Keratinocyte (primary cell): ENCODE results near the gene PISD.

Experiments used
- EZH2 ChIP-seq: IDR thresholded peaks from one replicate; pipeline ENCODE4 v1.6.1; 2012; ENCODE audit warnings: inconsistent platforms, mild to moderate bottlenecking, low read length, moderate library complexity
- TF ChIP-seq, protein P1 (sequence below), 3 experiments: IDR thresholded peaks in 1 of 3; conservative IDR thresholded peaks in 1 of 3; optimal IDR thresholded peaks in 1 of 3; 2 replicates in 2 of 3; 3 replicates in 1 of 3; pipeline versions ENCODE3 to v1.5.1; 2011; ENCODE audit warnings: low read length in 3 of 3, mild to moderate bottlenecking in 3 of 3, moderate library complexity in 2 of 3, control low read depth in 1 of 3, inconsistent platforms in 1 of 3; ENCODE audit not compliant: insufficient read depth in 2 of 3; ENCODE audit errors: extremely low read depth in 1 of 3

DNA sequence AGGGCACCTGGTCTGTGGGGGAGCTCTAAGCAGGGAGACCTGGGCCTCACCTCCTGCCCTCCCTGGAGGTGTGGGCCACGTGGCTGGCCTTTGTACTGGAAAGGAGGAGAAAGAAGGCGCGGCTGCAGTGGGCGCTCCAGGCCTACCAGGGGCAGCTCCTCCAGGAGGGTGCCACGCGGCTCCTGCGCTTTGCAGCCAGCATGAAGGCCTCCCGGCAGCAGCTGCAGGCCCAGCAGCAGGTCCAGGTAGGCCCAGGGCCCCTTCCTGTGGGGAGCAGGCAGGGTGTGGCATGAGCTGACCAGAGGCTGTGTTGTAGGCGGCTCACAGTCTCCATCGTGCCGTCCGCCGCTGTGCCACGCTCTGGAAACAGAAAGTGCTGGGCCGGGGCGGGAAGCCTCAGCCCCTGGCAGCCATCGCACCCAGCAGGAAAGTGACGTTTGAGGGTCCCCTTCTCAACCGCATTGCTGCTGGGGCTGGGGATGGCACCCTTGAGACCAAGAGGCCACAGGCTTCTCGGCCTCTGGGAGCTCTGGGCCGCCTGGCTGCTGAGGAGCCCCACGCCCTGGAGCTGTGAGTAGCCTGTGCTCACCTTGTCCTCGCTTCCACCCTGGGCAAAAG is 48.6 kb downstream of the PISD start:
- TF ChIP-seq, protein P1, sequence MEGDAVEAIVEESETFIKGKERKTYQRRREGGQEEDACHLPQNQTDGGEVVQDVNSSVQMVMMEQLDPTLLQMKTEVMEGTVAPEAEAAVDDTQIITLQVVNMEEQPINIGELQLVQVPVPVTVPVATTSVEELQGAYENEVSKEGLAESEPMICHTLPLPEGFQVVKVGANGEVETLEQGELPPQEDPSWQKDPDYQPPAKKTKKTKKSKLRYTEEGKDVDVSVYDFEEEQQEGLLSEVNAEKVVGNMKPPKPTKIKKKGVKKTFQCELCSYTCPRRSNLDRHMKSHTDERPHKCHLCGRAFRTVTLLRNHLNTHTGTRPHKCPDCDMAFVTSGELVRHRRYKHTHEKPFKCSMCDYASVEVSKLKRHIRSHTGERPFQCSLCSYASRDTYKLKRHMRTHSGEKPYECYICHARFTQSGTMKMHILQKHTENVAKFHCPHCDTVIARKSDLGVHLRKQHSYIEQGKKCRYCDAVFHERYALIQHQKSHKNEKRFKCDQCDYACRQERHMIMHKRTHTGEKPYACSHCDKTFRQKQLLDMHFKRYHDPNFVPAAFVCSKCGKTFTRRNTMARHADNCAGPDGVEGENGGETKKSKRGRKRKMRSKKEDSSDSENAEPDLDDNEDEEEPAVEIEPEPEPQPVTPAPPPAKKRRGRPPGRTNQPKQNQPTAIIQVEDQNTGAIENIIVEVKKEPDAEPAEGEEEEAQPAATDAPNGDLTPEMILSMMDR (optimal IDR thresholded peaks at IDR 0.05 in 1 of 3, IDR thresholded peaks at IDR 0.05 in 1 of 3, conservative IDR thresholded peaks at IDR 0.05 in 1 of 3; ENCODE audit: extremely low read depth in 1 of 3, insufficient read depth in 2 of 3, low read length in 3 of 3), result no peak
- TF ChIP-seq EZH2, result no peak
